Activated naive CD4-positive, alpha-beta T cell treated with anti-CD3 and anti-CD28 coated beads for 36 hours (primary cell): ENCODE results near the gene TMEM45B. TPM values are rescaled to one million over a fixed set of nuclear protein-coding genes. Genes with fewer than 3 reads are reported as not detected.
"Not testable (repeated sequence)": the region's sequence is repeated elsewhere in the genome, so short reads cannot be mapped to it uniquely, and the experiment has no call there.

Experiments used
- CTCF ChIA-PET: fragments of 350-600 bp; sonication (Branson Sonifier 250); formaldehyde crosslinking; loops from one replicate; lab custom pipeline; 2021; ENCODE audit warnings: antibody characterized with exemption; lab: Charles Lee
- DNase-seq: peaks from one replicate; pipeline ENCODE4 v3.0.0-alpha.2; 2020
- H3K27ac Mint-ChIP-seq: one replicate; pipeline ENCODE4 v1.8.0; 2021; ENCODE audit warnings: mild to moderate bottlenecking, mixed read lengths
- H3K27me3 Mint-ChIP-seq: one replicate; pipeline ENCODE4 v1.8.0; 2021; ENCODE audit warnings: low read depth, mixed read lengths
- H3K36me3 Mint-ChIP-seq: one replicate; pipeline ENCODE4 v1.8.0; 2021; ENCODE audit warnings: low read depth, mixed read lengths
- H3K4me1 Mint-ChIP-seq: one replicate; pipeline ENCODE4 v1.8.0; 2021; ENCODE audit warnings: low read depth, mixed read lengths
- H3K4me3 Mint-ChIP-seq: one replicate; pipeline ENCODE4 v1.8.0; 2021; ENCODE audit warnings: mild to moderate bottlenecking, moderate library complexity, mixed read lengths
- H3K9me3 Mint-ChIP-seq: one replicate; pipeline ENCODE4 v1.8.0; 2021; ENCODE audit warnings: mixed read lengths
- intact Hi-C: fragments of 100-400 bp; cut with micrococcal nuclease; formaldehyde crosslinking; loops from one replicate; pipeline ENCODE4 v1.15.1; 2023
- total RNA-seq, 2 experiments: library from RNA; stranded (reverse); gene quantifications; one replicate each; pipeline ENCODE4 v1.2.3, GENCODE V29; 2021

Gene TMEM45B
- total RNA-seq, 2 experiments from 2014 or later = 3.8 to 3.9 TPM

GRCh38 chr11:129813231-129813791 lies 2.3 kb upstream of the TMEM45B start:
- Mint-ChIP-seq H3K9me3 (peaks cover 8% of the 10 kb centered on the region), H3K36me3 (peaks cover 6% of the 10 kb centered on the region), H3K27me3 (peaks cover 2% of the 10 kb centered on the region), H3K27ac (no peak overlapping the region), H3K4me1 (peaks cover 50% of the 10 kb centered on the region), H3K4me3 (peak overlapping the region; percentile 79)
- intact Hi-C loops = loop anchor here (10.0 kb wide), 1 partner anchor 501 kb away; the partner anchor contains the start of gene ZBTB44
- no peak for DNase-seq
- CTCF ChIA-PET = interaction anchor here (0.6 to 1.6 kb wide), 3 partner anchors 10 to 1215 kb away, joined by 3 to 6 read pairs (median 3); no protein-coding TSS in a partner anchor

- peak; percentile 90 for DNase-seq
- peaks cover 2% of the 10 kb centered on the region for H3K9me3 Mint-ChIP-seq
- peaks cover 4% of the 10 kb centered on the region for H3K36me3 Mint-ChIP-seq
- peak overlapping the region; percentile 78 for H3K27ac Mint-ChIP-seq
- H3K4me3 Mint-ChIP-seq = peak overlapping the region; percentile 79
- peaks cover 52% of the 10 kb centered on the region for H3K4me1 Mint-ChIP-seq
- CTCF ChIA-PET = interaction anchor here (0.9 to 1.6 kb wide), 2 partner anchors 11 to 318 kb away, joined by 3 to 6 read pairs; no protein-coding TSS in a partner anchor
- H3K27me3 Mint-ChIP-seq = peaks cover 2% of the 10 kb centered on the region
- intact Hi-C loops = loop anchor here (1.0 to 10.0 kb wide), 5 partner anchors 11 to 500 kb away; partner anchors contain the start of genes APLP2, PRDM10 and ZBTB44
Observed at GRCh38 chr11:129814244-129815014, 1.2 kb upstream of the TMEM45B start.

DNA sequence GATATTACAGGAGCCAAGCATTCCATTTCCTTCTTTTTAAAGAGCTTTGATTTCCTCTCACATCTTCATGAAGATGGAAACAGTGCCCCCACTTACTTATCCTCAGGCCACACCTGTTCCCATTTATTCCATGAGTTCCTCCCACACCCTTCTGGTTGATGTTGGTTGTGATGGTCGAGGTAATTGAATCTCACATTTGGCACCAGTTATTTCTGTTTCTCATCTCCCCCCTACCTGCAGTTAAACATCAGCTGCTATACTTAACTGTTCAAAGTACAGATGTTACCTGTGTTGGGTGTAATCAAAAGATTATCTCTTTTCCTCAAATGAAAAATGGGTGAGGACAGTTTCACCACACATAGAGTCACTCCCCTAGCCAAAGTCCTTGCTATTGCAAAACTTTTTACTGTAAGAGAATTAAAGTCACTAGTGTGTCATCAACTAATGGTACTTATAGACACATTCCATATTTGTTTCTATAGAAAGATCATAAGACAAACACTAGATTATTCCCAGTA lies 1.9 kb downstream of the TMEM45B start:
- Mint-ChIP-seq H3K36me3 (peaks cover 2% of the 10 kb centered on the region), H3K4me3 (no peak overlapping the region), H3K27ac (no peak overlapping the region), H3K4me1 (peaks cover 42% of the 10 kb centered on the region), H3K27me3 (peaks cover 2% of the 10 kb centered on the region), H3K9me3 (no peaks in the 10 kb centered on the region)
- CTCF ChIA-PET = no interaction called here
- no peak for DNase-seq
- intact Hi-C loops = loop anchor here (10.0 kb wide), 1 partner anchor 497 kb away; the partner anchor contains the start of gene ZBTB44

DNA sequence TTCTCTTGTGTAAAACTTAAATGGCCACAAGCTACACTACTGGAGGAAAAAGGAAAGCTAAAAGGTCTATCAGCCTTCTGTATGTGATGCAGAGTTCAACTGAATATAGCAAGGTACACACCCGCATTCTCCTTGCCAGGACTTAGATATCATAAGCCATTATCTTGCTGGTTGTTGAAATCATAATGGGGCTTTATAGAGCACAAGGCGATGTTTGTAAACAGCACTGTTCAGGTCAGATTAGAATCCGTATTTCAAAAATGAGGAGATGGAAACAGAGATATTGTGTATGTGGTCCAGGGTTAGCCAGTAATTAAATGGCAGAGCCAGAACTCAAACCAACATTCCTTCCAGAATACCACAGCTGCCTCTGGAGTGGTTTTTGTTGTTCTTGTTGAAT lies 2.6 kb downstream of the TMEM45B start:
- H3K9me3 Mint-ChIP-seq, DNase-seq, CTCF ChIA-PET, H3K4me3 Mint-ChIP-seq, H3K27me3 Mint-ChIP-seq, H3K27ac Mint-ChIP-seq, H3K36me3 Mint-ChIP-seq: not testable (repeated sequence)
- H3K4me1 Mint-ChIP-seq = peaks cover 40% of the 10 kb centered on the region
- intact Hi-C loops = loop anchor here (10.0 kb wide), 1 partner anchor 497 kb away; the partner anchor contains the start of gene ZBTB44

GRCh38 chr11:129819237-129819636 lies 3.6 kb downstream of the TMEM45B start:
- no peak overlapping the region for H3K4me3 Mint-ChIP-seq
- intact Hi-C loops = loop anchor here (10.0 kb wide), 1 partner anchor 496 kb away; the partner anchor contains the start of gene ZBTB44
- peaks cover 2% of the 10 kb centered on the region for H3K27me3 Mint-ChIP-seq
- CTCF ChIA-PET = no interaction called here
- H3K9me3 Mint-ChIP-seq = no peaks in the 10 kb centered on the region
- peaks cover 2% of the 10 kb centered on the region for H3K36me3 Mint-ChIP-seq
- H3K27ac Mint-ChIP-seq = no peak overlapping the region
- peaks cover 31% of the 10 kb centered on the region for H3K4me1 Mint-ChIP-seq
- no peak for DNase-seq

GRCh38 chr11:129820228-129820627 lies 4.6 kb downstream of the TMEM45B start:
- H3K4me1 Mint-ChIP-seq = peaks cover 21% of the 10 kb centered on the region
- intact Hi-C loops, H3K27ac Mint-ChIP-seq, H3K9me3 Mint-ChIP-seq, H3K4me3 Mint-ChIP-seq, H3K27me3 Mint-ChIP-seq, DNase-seq, CTCF ChIA-PET, H3K36me3 Mint-ChIP-seq: not testable (repeated sequence)

- H3K4me1 Mint-ChIP-seq, H3K9me3 Mint-ChIP-seq, H3K36me3 Mint-ChIP-seq, intact Hi-C loops, H3K27ac Mint-ChIP-seq, DNase-seq, H3K4me3 Mint-ChIP-seq, H3K27me3 Mint-ChIP-seq: not testable (repeated sequence)
- CTCF ChIA-PET = interaction anchor here (0.7 kb wide), 1 partner anchor 65 kb away, joined by 3 read pairs; no protein-coding TSS in a partner anchor
Observed at GRCh38 chr11:129823281-129823680, 7.6 kb downstream of the TMEM45B start.

GRCh38 chr11:129823799-129824198 lies 8.2 kb downstream of the TMEM45B start:
- CTCF ChIA-PET = interaction anchor here (0.7 kb wide), 1 partner anchor 64 kb away, joined by 3 read pairs; no protein-coding TSS in a partner anchor
- H3K36me3 Mint-ChIP-seq, DNase-seq, H3K4me1 Mint-ChIP-seq, H3K27ac Mint-ChIP-seq, H3K4me3 Mint-ChIP-seq, intact Hi-C loops, H3K27me3 Mint-ChIP-seq, H3K9me3 Mint-ChIP-seq: not testable (repeated sequence)

- peaks cover 7% of the 10 kb centered on the region for H3K36me3 Mint-ChIP-seq
- intact Hi-C loops = no loop called here
- peaks cover 7% of the 10 kb centered on the region for H3K4me1 Mint-ChIP-seq
- H3K27ac Mint-ChIP-seq = no peak overlapping the region
- peaks cover 3% of the 10 kb centered on the region for H3K9me3 Mint-ChIP-seq
- no peak for DNase-seq
- H3K4me3 Mint-ChIP-seq = no peak overlapping the region
- H3K27me3 Mint-ChIP-seq = no peaks in the 10 kb centered on the region
- CTCF ChIA-PET = no interaction called here
Observed at GRCh38 chr11:129825380-129825779, 9.7 kb downstream of the TMEM45B start.

GRCh38 chr11:129828301-129828836 lies 12.7 kb downstream of the TMEM45B start:
- Mint-ChIP-seq H3K9me3 (peaks cover 3% of the 10 kb centered on the region), H3K27me3 (no peaks in the 10 kb centered on the region), H3K36me3 (peaks cover 7% of the 10 kb centered on the region), H3K27ac (no peak overlapping the region), H3K4me1 (peaks cover 7% of the 10 kb centered on the region), H3K4me3 (no peak overlapping the region)
- DNase-seq = no peak
- CTCF ChIA-PET = no interaction called here
- intact Hi-C loops = no loop called here

- CTCF ChIA-PET, H3K9me3 Mint-ChIP-seq, H3K4me1 Mint-ChIP-seq, intact Hi-C loops, H3K4me3 Mint-ChIP-seq, H3K27me3 Mint-ChIP-seq, H3K36me3 Mint-ChIP-seq, H3K27ac Mint-ChIP-seq, DNase-seq: not testable (repeated sequence)
Observed at GRCh38 chr11:129829497-129829896, 13.8 kb downstream of the TMEM45B start.

DNA sequence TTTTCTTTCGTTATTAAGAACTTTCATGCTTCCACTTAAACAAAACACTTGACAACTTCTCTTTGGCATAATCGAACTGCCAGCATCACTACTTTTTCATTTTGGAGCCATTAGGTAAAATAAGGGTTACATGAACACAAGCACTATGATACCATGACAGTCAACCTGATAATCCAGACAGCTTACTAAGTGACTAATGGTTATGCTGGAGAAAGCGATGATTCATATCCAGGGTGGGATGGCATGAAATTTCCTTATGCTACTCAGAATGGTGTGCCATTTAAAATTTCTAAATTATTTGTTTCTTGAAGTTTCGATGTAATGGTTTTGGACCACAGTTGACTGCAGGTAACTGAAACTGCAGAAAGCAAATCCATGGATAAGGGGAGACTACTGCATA lies 15.6 kb downstream of the TMEM45B start:
- CTCF ChIA-PET = interaction anchor here (0.7 kb wide), 1 partner anchor 1118 kb away, joined by 3 read pairs; no protein-coding TSS in a partner anchor
- H3K27ac Mint-ChIP-seq, H3K4me1 Mint-ChIP-seq, intact Hi-C loops, H3K4me3 Mint-ChIP-seq, H3K9me3 Mint-ChIP-seq, DNase-seq, H3K36me3 Mint-ChIP-seq, H3K27me3 Mint-ChIP-seq: not testable (repeated sequence)
